Mucosa of descending colon (tissue), 3 donors: Measurements from ENCODE around the gene ZNF276. TPM values are rescaled to one million over a fixed set of nuclear protein-coding genes. Genes with fewer than 3 reads are reported as not detected.

Source experiments
- ATAC-seq: fragments of 200-7000 bp; cut with Tn5 transposase; one replicate; pipeline ENCODE4 v1.9.1; 2020; ENCODE audit warnings: mild to moderate bottlenecking, moderate library complexity
- DNase-seq, 3 donors: peaks; one replicate each; pipeline ENCODE4 v3.0.0-alpha.2; 2020
- H3K36me3 ChIP-seq: fragments of 200-600 bp; one replicate; pipeline ENCODE4 v1.8.0; 2021; ENCODE audit warnings: low read depth, mild to moderate bottlenecking
- H3K4me1 ChIP-seq: fragments of 200-600 bp; one replicate; pipeline ENCODE4 v1.8.0; 2021; ENCODE audit warnings: low read depth, mild to moderate bottlenecking
- H3K4me3 ChIP-seq: fragments of 200-600 bp; one replicate; pipeline ENCODE4 v1.8.0; 2021; ENCODE audit warnings: mild to moderate bottlenecking
- H3K9me3 ChIP-seq: fragments of 200-600 bp; one replicate; pipeline ENCODE4 v1.8.0; 2021; ENCODE audit warnings: mild to moderate bottlenecking
- CTCF ChIP-seq: fragments of 200-600 bp; IDR thresholded peaks from one replicate; pipeline ENCODE4 v1.8.0; 2022; ENCODE audit warnings: antibody characterized with exemption, mild to moderate bottlenecking
- intact Hi-C, 2 donors: fragments of 100-400 bp; cut with DNase I in 1 of 2; cut with micrococcal nuclease in 1 of 2; formaldehyde crosslinking; loops; one replicate each; pipeline versions ENCODE4 v1.11.0 to v1.11.1; 2022; cut with DNase I, micrococcal nuclease
- total RNA-seq, 3 donors: library from RNA; stranded (reverse); fragmentation: NEBNext Ultra II Directional in 2 of 3; extraction: Animal tissue kit (Norgen Biotek cat#: 25700) in 2 of 3; gene quantifications; one replicate each; pipeline versions ENCODE4 v1.2.1 to v1.2.4, GENCODE V29; 2021 to 2023
- donor health status: DM: no; HTN: no; CAD: no; lungs with moderate emphysema.
- donor health status: DM: no; HTN: no; CAD: no.
- donor health status: DM: no; HTN: yes; CAD: no.

Gene ZNF276
- total RNA-seq, 3 donors from 2014 or later, result 30.5 to 50.4 (median 31.6) TPM

- Histone ChIP-seq H3K4me1 (peaks cover 32% of the 10 kb centered on the region), H3K9me3 (no peaks in the 10 kb centered on the region), H3K36me3 (no peaks in the 10 kb centered on the region), H3K4me3 (peak overlapping the region; percentile 60)
- peak; percentile 92 to 97 (median 94) for DNase-seq
- intact Hi-C loops, result loop anchor here in 1 of 2 donors (5.0 kb wide), 1 partner anchor 40 kb away; no protein-coding TSS in a partner anchor
- TF ChIP-seq CTCF, result no peak
- ATAC-seq, result peak; percentile 70
Observed at GRCh38 chr16:89722392-89723278, 1.3 kb downstream of the ZNF276 start.

GRCh38 chr16:89723279-89724250 lies 2.2 kb downstream of the ZNF276 start:
- no peak for TF ChIP-seq CTCF
- peaks cover 32% of the 10 kb centered on the region for H3K4me1 ChIP-seq
- H3K36me3 ChIP-seq, result no peaks in the 10 kb centered on the region
- intact Hi-C loops, result loop anchor here in 1 of 2 donors (5.0 kb wide), 1 partner anchor 39 kb away; no protein-coding TSS in a partner anchor
- DNase-seq (peak; percentile 40 to 79 (median 64)), ATAC-seq (no peak)
- no peak overlapping the region for H3K4me3 ChIP-seq
- no peaks in the 10 kb centered on the region for H3K9me3 ChIP-seq

GRCh38 chr16:89727406-89728120 lies 6.2 kb downstream of the ZNF276 start:
- no peak for TF ChIP-seq CTCF
- no peak overlapping the region for H3K4me3 ChIP-seq
- no peaks in the 10 kb centered on the region for H3K9me3 ChIP-seq
- DNase-seq, result no peak
- H3K36me3 ChIP-seq, result peaks cover 4% of the 10 kb centered on the region
- ATAC-seq, result no peak
- intact Hi-C loops, result no loop called here
- peaks cover 19% of the 10 kb centered on the region for H3K4me1 ChIP-seq

GRCh38 chr16:89729293-89729692 lies 8.0 kb downstream of the ZNF276 start:
- ATAC-seq (no peak), DNase-seq (no peak)
- no peaks in the 10 kb centered on the region for H3K9me3 ChIP-seq
- TF ChIP-seq CTCF, result no peak
- H3K4me3 ChIP-seq, result no peak overlapping the region
- peaks cover 4% of the 10 kb centered on the region for H3K36me3 ChIP-seq
- H3K4me1 ChIP-seq, result peaks cover 3% of the 10 kb centered on the region
- intact Hi-C loops, result no loop called here
